HG02798 (cell line): ENCODE data around the gene GCLM.
"Not testable (repeated sequence)": the region's sequence is repeated elsewhere in the genome, so short reads cannot be mapped to it uniquely, and the experiment has no call there.

ENCODE experiments used
- ATAC-seq: cut with Tn5 transposase; IDR thresholded peaks from one replicate; pipeline ENCODE4 v1.9.1; 2021; ENCODE audit warnings: mild to moderate bottlenecking; ENCODE audit not compliant: unreplicated experiment, poor library complexity

Gene GCLM

DNA sequence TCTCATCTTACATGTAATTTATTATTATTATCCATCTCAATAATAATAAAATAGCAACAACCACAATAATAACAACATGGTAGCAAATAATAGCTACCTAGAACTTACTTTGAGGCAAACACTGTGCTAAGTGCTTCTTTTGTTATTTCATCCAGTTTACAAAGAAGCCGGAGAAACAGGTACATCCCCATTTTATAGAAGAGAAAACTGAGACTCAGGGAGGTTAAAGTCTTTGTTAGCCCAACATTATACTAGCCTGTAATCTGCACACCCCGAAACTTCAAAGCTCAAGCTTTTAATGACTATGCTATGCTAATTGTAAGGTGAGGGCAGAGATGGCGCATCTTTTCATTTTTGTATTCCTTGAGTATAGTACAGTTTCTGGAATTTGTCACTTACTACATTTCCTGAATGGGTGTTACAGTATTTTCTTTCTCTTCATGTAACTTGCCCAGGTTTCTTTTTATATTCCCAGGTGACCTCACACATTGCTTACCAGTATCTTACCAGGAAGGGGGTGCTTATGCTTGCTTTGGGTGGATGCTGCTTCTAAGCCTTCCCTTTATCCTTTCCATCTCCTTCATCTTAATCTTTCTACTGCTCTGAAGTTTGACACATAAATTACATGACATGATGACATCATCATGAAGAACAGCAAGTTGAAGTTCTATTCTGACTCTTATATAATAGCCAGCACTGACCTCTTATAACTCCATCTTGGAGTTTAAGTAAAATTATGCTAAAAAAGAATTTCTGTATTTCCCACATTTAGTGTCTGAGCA is 8.3 kb downstream of the GCLM start:
- no peak for ATAC-seq

DNA sequence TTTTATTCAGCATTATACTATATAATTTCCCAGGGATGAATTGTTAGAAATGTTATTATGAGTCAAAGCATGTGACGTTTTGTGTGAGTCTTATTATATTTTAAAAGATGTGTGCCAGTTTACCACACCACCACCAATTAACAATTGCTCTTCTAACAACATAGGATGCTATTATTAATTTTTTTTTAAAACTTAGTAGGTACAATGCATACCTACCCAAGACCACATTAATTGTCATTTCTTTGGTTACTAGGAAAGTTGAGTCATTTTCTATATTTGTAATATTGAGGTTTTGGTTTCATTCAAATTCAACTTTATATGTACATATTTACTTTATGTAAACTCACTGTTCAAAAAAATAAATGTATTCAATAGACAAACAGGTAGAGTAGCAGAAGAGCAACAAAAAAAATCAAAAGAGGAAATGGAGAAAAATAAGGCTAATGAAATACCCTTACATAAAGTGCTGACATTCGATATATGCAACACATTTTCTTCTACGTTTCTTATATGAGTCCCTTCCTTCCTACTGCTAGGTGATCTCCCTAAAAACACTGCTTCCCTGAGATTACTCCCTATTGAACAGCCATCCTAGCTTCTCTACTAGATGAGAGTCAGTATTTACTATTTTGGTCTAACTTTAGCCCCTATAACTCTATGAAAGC is 9.6 kb downstream of the GCLM start:
- ATAC-seq: no peak

DNA sequence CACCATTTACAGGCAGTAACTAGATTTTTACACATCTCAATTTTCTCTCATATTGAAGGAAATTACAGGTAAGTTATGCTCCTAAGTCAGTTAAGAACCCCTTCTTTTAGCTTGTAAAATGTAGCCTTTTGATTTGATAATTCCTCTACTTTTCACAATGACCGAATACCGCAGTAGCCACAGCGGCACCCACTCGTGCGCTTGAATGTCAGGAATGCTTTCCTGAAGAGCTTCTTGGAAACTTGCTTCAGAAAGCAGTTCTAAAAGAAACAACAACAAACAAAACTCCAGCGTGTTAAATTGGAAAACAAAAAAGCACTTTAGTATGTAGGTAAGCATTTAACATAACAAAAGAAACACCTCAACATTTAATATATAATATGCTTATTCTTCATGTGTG is 20.3 kb downstream of the GCLM start:
- ATAC-seq: no peak

DNA sequence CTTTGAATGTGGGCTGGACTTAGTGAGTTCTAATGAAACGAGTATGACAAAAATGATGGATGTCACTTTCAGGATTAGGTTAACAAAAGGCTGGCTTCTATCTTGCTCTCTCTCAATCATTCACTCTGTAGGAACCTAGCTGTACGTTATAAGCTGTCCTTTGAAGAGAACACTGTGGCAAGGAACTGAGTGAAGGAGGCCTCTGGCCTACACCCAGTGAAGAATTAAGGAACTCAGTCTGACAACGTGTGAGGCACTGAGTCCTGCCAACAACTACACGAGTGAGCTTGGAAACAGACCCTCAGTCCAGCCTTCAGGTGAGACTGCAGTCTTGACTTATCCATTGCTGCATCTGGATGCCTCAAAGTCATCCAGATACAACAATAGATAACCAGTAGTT is 27.0 kb downstream of the GCLM start:
- ATAC-seq: no peak

DNA sequence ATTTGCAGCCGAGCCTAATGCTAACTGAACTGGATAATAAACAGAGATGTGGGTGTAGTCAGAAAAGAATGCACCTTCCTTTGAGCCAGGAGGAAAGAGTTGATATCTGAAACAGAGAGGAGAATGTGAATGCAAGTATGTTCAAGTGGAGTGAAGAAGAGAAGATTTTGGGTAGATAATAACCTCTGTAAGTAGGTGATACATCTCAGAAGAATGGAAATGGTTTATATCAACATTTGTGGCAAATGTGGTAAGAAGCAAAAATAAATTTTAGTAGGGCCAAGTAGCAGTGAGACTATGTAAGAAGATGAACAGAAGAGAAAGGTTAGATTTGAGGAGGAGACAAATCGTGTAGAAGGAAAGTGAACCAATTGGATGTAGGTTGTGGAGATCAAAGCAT is 28.5 kb downstream of the GCLM start:
- ATAC-seq: no peak

DNA sequence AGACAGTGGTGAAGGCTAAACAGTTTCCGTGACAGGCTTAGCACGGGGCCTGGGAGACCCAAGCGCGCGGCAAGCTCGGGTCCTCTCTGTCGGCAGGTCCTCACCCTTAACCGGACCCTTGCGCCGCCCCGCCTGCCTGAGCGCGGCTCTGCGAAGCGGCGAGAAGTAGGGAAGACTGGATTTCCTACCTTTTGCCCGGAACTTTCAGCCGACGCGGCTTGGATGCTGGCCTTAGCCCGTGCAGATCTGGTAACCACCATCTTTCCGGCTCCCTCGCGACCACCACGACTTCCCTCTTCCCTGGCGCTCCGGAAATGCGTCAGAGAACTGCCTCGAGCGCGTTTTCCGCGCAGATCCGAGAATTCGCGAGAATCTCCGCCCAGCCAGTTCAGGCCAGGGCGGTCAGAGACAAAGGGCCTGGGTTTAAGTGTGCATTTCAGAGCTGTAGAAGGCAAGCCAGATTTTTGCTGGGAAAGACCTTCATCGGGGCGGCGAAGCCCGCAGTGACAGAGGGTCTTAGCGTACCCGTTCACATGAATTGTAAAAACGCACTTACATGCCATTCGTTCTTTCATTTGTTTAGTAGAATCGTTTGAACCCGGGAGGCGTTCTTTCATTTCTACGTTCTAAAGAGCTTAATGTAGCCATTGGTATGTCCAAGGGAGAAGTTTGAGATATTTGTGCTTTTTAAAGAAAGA is 30.2 kb downstream of the GCLM start, which contains the start of gene DNTTIP2:
DNTTIP2 (minus strand) TSS at position 318 of the 698 bp plus-strand sequence; CDS start at position 260, 58 bp downstream.
- ATAC-seq: peak; percentile 97

DNA sequence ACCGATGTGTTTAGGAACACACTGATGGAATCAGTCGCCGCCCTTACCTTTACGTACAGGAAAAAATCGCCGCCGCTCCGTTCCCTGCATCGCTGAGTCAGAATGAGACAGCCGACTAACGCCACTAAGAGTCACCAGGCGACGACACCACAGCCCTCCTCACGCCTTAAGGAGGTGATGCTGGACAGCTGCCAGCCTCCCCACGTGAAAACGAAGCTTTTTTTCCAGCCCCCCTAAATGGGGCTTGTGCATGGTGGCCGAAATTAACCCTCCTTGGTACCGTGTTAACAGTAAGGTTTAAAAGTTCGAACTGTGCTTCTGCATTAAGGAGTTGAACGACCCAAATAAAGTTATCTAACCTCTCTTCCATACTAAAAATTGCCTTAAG is 30.7 kb downstream of the GCLM start:
- ATAC-seq: peak; percentile 59

DNA sequence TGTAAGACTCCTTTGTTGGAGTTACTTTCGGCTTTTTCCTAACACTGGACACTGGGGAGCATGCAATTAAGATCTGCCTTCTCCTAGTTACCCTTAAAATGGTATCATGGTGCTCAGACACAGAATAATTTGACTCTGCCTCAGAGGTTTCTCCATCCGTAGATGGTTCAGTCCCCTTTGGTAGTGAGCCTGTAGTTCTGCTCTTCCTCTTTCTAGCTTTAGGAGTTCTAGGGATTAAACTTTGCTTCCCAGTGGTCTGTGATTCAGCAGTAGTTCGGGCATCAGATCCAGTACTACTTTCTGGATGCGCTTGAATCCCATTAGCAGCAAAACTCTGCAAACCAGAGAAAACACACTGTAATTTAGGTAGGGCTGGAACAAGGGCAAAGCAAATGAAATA is 31.7 kb downstream of the GCLM start:
- no peak for ATAC-seq

DNA sequence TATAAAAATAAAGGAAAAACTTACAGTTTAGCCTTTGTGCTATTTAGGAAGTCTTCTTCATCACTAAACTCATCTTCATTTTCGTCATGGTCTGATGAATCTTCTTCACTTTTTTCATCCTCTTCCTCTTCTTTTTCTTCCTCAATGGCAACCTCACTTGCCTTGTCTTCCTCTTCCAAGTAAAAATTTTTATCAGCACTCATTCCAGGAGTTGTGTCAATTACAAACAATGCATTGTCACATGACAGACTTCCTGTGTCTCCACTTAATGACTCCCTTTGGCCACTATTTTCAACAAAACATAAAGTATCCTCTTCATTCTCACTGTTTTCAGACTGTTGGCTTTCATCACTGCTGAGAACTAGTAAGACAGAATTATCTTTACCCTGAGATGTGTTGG is 33.0 kb downstream of the GCLM start:
- ATAC-seq: no peak

DNA sequence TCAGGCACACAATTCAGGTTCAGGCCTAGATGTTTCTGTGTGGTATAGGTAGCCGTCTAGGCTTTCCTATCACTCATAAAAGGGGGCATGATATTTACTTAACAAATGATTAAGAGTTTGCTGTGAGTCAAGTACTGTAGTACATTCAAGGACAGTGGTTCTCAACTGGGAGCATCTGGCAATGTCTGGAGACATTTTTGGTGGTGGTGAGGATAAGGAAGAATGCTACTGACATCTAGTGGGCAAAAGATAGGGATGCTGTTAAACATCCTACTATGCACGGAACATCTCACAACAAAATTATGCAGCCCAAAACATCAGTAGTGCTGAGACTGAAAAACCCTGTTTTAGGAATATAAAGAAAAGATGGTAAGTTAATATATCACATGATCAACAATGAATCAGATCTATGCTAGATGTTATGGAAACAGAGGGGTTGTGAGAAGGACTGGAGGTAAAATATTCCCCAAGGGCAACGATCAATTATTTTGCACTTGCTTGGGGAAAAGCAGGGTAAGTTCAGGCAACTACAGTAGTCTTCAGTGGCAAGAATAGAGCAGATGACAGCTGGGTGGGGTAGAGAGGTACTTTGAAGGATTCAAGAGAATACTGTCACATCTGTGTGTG is 35.1 kb downstream of the GCLM start:
- no peak for ATAC-seq

DNA sequence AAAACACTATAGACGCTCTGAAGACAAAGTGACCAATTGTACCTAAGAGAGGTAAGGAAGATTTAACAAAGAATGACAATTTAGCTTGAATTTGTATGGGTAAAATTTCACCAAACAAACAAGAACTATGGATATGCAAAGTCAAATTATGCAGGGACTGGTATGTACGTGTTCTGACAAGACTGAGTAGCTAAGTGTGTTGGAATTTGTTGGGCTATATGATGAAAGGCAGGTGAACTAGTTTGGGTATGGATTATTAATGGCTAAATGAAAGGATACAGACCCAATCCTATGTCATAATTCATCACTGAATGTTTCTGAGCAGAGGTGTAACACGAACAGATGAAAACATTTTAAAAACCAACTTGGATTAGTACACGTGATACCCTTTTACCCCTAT is 37.9 kb downstream of the GCLM start:
- ATAC-seq: no peak

DNA sequence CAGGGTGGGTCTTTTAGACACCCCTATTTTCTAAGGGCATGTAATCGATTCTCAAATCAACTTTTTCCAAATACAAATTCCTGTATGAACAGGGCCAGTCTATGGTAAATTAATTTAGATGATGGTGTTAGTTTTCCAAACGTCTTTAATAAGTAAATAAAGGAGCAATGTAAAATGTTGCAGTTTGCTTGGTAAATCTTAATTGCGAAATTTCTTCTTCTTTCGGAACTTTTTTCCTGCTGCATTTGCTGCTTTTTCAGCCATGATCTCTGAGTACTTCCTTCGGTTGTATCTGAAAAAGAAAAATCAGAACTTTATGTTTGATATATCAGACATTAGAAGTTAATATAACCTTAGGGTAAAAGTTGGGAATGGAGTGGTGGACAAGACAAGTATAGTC is 39.6 kb downstream of the GCLM start:
- ATAC-seq: no peak

DNA sequence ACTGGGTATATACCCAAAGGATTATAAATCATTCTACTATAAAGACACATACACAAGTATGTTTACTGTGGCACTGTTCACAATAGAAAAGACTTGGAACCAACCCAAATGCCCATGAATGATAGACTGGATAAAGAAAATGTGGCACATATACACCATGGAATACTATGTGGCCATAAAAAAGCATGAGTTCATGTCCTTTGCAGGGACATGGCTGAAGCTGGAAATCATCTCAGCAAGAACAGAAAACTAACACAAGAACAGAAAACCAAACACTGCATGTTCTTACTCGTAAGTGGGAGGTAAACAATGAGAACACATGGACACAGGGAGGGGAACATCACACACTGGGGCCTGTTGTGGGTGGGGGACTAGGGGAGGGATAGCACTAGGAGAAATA is 40.7 kb downstream of the GCLM start:
- ATAC-seq: not testable (repeated sequence)

DNA sequence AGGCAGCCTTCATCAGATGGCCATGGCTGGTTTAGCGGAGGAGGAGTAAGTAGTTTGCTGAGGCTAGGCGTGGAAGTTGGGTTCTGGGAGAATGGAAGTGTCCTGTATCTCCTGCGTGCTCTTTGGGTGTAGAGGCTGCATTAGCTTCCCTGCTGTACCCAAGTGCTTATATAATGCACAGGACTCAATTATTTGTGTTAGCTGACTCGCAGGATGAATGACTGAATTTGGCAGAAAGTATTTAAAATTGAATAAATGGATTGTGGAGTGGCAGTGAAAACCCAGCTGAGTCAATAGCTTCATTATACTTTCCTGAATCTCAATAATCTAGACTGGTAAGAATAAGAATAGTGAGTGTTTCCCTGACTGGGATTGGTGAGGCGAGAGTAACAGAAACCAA is 44.0 kb downstream of the GCLM start:
- no peak for ATAC-seq

DNA sequence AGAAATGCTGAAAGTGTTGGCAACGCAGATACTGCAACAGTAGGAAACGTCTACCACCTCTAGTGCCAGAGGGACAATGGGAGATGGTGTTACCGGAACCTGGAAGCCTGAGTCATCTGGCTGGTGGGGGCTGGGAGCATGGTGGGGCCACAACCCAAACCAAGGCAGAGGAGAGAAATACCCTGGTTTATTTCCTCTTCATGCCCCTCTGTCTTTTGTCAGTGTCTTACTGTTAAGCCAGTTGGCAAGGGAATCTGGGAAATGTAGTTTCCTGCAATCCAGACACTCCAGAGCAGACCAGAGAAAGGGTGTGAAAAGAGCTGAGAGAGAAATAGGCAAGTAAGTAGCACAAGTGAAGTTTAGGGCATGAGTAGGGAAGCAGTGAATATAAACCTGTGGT is 45.1 kb downstream of the GCLM start:
- ATAC-seq: no peak

DNA sequence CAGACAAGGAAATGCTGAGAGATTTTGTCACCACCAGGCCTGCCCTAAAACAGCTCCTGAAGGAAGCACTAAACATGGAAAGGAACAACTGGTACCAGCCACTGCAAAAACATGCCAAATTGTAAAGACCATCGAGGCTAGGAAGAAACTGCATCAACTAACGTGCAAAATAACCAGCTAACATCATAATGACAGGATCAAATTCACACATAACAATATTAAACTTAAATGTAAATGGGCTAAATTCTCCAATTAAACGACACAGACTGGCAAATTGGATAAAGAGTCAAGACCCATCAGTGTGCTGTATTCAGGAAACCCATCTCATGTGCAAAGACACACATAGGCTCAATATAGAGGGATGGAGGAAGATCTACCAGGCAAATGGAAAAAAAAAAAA is 51.6 kb downstream of the GCLM start:
- not testable (repeated sequence) for ATAC-seq

DNA sequence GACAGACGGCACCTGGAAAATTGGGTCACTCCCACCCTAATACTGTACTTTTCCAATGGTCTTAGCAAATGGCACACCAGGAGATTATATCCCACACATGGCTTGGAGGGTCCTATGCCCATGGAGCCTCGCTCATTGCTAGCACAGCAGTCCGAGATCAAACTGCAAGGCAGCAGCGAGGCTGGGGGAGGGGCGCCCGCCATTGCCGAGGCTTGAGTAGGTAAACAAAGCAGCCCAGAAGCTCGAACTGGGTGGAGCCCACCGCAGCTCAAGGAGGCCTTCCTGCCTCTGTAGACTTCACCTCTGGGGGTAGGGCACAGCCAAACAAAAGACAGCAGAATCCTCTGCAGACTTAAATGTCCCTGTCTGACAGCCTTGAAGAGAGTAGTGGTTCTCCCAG is 53.2 kb downstream of the GCLM start:
- not testable (repeated sequence) for ATAC-seq

DNA sequence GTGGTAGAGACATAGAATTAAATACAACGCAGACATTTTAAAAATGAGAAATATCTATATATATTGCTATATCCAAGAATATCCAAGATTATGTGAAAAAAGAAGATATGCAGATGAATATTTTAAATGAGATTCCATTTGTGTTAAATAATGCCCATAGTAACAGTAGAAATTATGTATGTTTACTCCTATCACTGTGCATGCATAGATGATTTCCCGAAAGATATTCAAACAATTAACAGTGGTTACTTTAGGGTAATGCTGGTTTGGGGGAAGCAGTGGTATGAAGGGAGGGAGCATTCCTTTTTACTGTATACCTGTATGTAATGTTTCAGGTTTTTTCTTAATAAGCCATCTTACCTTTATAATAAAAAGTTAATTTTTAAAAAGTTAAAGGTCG is 55.3 kb downstream of the GCLM start:
- no peak for ATAC-seq

DNA sequence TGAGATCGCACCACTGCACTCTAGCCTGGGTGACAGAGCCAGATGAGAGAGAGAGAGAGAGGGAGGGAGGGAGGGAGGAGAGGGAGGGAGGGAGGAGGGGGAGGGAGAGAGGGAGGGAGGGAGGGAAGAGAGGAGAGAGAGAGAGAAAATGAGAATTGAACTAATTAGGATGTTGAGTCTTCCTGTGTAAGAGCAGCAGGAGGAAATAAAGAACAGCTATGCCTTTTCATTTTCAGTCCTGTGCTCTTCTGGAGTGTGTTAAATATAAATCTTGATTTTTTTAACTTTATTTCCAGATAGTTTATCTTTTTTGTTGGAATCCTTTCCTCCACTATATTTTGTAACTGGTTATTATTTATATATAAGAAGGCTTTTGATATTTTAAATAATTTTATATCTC is 57.4 kb downstream of the GCLM start:
- no peak for ATAC-seq

DNA sequence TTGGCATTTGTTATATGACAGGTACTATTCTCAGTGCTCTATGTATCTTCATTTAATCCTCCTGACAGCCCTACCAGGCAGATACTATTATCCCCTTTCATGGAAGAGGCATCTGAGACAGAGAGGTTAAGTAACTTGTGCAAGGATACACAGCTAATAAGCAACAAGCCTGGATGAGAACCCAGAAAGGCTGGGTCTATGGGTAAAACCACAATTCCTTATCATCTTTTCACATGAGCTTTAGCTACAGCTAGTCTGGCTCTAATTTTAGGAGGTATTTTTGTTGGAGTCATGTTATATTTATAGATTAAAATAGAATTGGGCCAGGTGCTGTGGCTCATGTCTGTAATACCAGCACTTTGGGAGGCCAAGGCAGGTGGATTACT is 57.9 kb downstream of the GCLM start:
- ATAC-seq: no peak
